HL-60 (cell line): ENCODE measurements around the gene MYL2.

Experiments
- DNase-seq, 2 experiments: peaks; one replicate each; pipeline ENCODE4 v3.0.0-alpha.2; 2010 to 2020; ENCODE audit warnings: low read depth in 1 of 2, low spot score in 1 of 2
- H3K27ac ChIP-seq: fragments of 250-450 bp; sonication (Bioruptor Pico); replicated peaks from 2 replicates; pipeline ENCODE4 v1.5.1; 2020; ENCODE audit warnings: mild to moderate bottlenecking, moderate library complexity
- H3K27me3 ChIP-seq: fragments of 250-450 bp; sonication (Bioruptor Pico); 2 replicates; pipeline ENCODE4 v1.5.1; 2021; ENCODE audit warnings: mild to moderate bottlenecking, moderate library complexity; ENCODE audit not compliant: insufficient read depth, poor library complexity, severe bottlenecking
- H3K4me3 ChIP-seq: replicated peaks from 2 replicates; pipeline ENCODE4 v1.5.1; 2011; ENCODE audit warnings: mild to moderate bottlenecking, control low read depth, low read length; ENCODE audit not compliant: insufficient read depth
- CTCF ChIP-seq: IDR thresholded peaks from one replicate; pipeline ENCODE4 v1.5.1; 2011; ENCODE audit warnings: low read length, control low read depth, inconsistent platforms; ENCODE audit not compliant: insufficient read depth
- GABPA ChIP-seq: IDR thresholded peaks from 2 replicates; pipeline ENCODE4 v1.6.1; 2012; ENCODE audit warnings: low read depth
- POLR2AphosphoS5 ChIP-seq: IDR thresholded peaks from 2 replicates; pipeline ENCODE4 v1.6.1; 2012; ENCODE audit warnings: low read depth
- REST ChIP-seq: IDR thresholded peaks from 2 replicates; pipeline ENCODE4 v1.6.1; 2012; ENCODE audit warnings: low read depth; ENCODE audit not compliant: insufficient replicate concordance
- SPI1 ChIP-seq: IDR thresholded peaks from 2 replicates; pipeline ENCODE4 v1.6.1; 2012; ENCODE audit warnings: low read depth, mild to moderate bottlenecking, borderline replicate concordance

The MYL2 gene

GRCh38 chr12:110923192-110923591, 2.8 kb upstream of the MYL2 start:
- Histone ChIP-seq H3K4me3 (no peak overlapping the region), H3K27ac (no peak overlapping the region), H3K27me3 (no peaks in the 10 kb centered on the region)
- no peak for DNase-seq
- TF ChIP-seq REST (no peak), CTCF (no peak), POLR2AphosphoS5 (no peak)

GRCh38 chr12:110922652-110923051, 2.3 kb upstream of the MYL2 start:
- Histone ChIP-seq H3K4me3 (no peak overlapping the region), H3K27ac (no peak overlapping the region), H3K27me3 (no peaks in the 10 kb centered on the region)
- TF ChIP-seq SPI1 (no peak), POLR2AphosphoS5 (no peak)
- no peak for DNase-seq

- TF ChIP-seq GABPA (no peak), POLR2AphosphoS5 (no peak), SPI1 (no peak), CTCF (no peak), REST (no peak)
- no peak overlapping the region for H3K4me3 ChIP-seq
- no peaks in the 10 kb centered on the region for H3K27me3 ChIP-seq
- H3K27ac ChIP-seq, result no peak overlapping the region
- no peak for DNase-seq
Observed at GRCh38 chr12:110921262-110921661, 883 bp upstream of the MYL2 start.

- TF ChIP-seq SPI1 (no peak), CTCF (no peak), REST (no peak), GABPA (no peak), POLR2AphosphoS5 (no peak)
- H3K4me3 ChIP-seq, result no peak overlapping the region
- DNase-seq, result no peak
- no peak overlapping the region for H3K27ac ChIP-seq
- no peaks in the 10 kb centered on the region for H3K27me3 ChIP-seq
Observed at GRCh38 chr12:110919720-110920119, 659 bp downstream of the MYL2 start.
